Activated CD8-positive, alpha-beta memory T cell treated with anti-CD3 and anti-CD28 coated beads, Interleukin-2, amount 10 ng/mL, durations not matched to agents 7 days and 5 days (primary cell): ENCODE data around the gene APOF. TPM values are rescaled to one million over a fixed set of nuclear protein-coding genes. Genes with fewer than 3 reads are reported as not detected.
"Not testable (repeated sequence)": the region's sequence is repeated elsewhere in the genome, so short reads cannot be mapped to it uniquely, and the experiment has no call there.

Source experiments
- ATAC-seq: fragments of 150-1000 bp; cut with Tn5 transposase; one replicate; pipeline ENCODE4 v1.10.0; 2021; ENCODE audit warnings: moderate library complexity
- CTCF ChIA-PET: fragments of 350-600 bp; sonication (Branson Sonifier 250); formaldehyde crosslinking; loops from one replicate; lab custom pipeline; 2021; ENCODE audit warnings: antibody characterized with exemption; lab: Charles Lee
- DNase-seq: peaks from one replicate; pipeline ENCODE4 v3.0.0-alpha.2; 2020
- H3K27ac Mint-ChIP-seq: one replicate; pipeline ENCODE4 v1.8.0; 2021; ENCODE audit warnings: mild to moderate bottlenecking, mixed read lengths
- H3K27me3 Mint-ChIP-seq: one replicate; pipeline ENCODE4 v1.8.0; 2021; ENCODE audit warnings: mixed read lengths
- H3K36me3 Mint-ChIP-seq: one replicate; pipeline ENCODE4 v1.8.0; 2021; ENCODE audit warnings: mild to moderate bottlenecking, mixed read lengths
- H3K4me1 Mint-ChIP-seq: one replicate; pipeline ENCODE4 v1.8.0; 2021; ENCODE audit warnings: mixed read lengths
- H3K4me3 Mint-ChIP-seq: one replicate; pipeline ENCODE4 v1.8.0; 2021; ENCODE audit warnings: mild to moderate bottlenecking, moderate library complexity, mixed read lengths
- H3K9me3 Mint-ChIP-seq: one replicate; pipeline ENCODE4 v1.8.0; 2022; ENCODE audit warnings: low read depth, mixed read lengths
- total RNA-seq, 2 experiments: library from RNA; stranded (reverse); gene quantifications; one replicate each; pipeline ENCODE4 v1.2.3, GENCODE V29; 2021

The APOF gene
- total RNA-seq, 2 experiments from 2014 or later, result not detected

- H3K27me3 Mint-ChIP-seq, H3K4me3 Mint-ChIP-seq, H3K9me3 Mint-ChIP-seq, H3K36me3 Mint-ChIP-seq, H3K27ac Mint-ChIP-seq, DNase-seq, ATAC-seq: not testable (repeated sequence)
- CTCF ChIA-PET, result interaction anchor here (0.7 to 2.8 kb wide), 3 partner anchors 11 to 1050 kb away, joined by 3 to 8 read pairs (median 4); partner anchors contain the start of gene CNPY2
- peaks cover 59% of the 10 kb centered on the region for H3K4me1 Mint-ChIP-seq
These were observed 27.1 kb downstream of the APOF start for GRCh38 chr12:56335527-56335926.

- peaks cover 48% of the 10 kb centered on the region for H3K4me1 Mint-ChIP-seq
- CTCF ChIA-PET, result interaction anchor here (0.7 to 2.8 kb wide), 5 partner anchors 19 to 302 kb away, joined by 3 to 8 read pairs (median 3); partner anchors contain the start of genes CNPY2, CS, STAT2 and TIMELESS
These were observed 28.2 kb downstream of the APOF start for GRCh38 chr12:56334490-56334793.

GRCh38 chr12:56333679-56334489 lies 28.8 kb downstream of the APOF start, which contains the start of gene PAN2:
TSS of gene PAN2 (minus strand) at chr12:56334000. CDS start at chr12:56333094, 906 bp downstream.
- Mint-ChIP-seq H3K4me3 (peak within 1 kb of the TSS; percentile 89), H3K27ac (peak within 1 kb of the TSS; percentile 96), H3K27me3 (no peaks in the 10 kb centered on the region), H3K36me3 (peaks cover 2% of the 10 kb centered on the region), H3K4me1 (peaks cover 43% of the 10 kb centered on the region), H3K9me3 (no peaks in the 10 kb centered on the region)
- CTCF ChIA-PET, result interaction anchor here (0.6 to 2.8 kb wide), 10 partner anchors 10 to 303 kb away, joined by 3 to 9 read pairs (median 4); partner anchors contain the start of genes CNPY2, CS, RNF41 and RPL41
- ATAC-seq (peak; percentile 96), DNase-seq (peak; percentile 97)

More at GRCh38 chr12:56334490-56334793, 28.2 kb downstream of the APOF start:
- Mint-ChIP-seq H3K27me3 (no peaks in the 10 kb centered on the region), H3K36me3 (peaks cover 2% of the 10 kb centered on the region), H3K4me3 (peak overlapping the region; percentile 89), H3K27ac (peak overlapping the region; percentile 96), H3K9me3 (no peaks in the 10 kb centered on the region)
- no peak for DNase-seq
- no peak for ATAC-seq

- Mint-ChIP-seq H3K36me3 (no peaks in the 10 kb centered on the region), H3K4me1 (peaks cover 36% of the 10 kb centered on the region), H3K4me3 (peak overlapping the region; percentile 89), H3K9me3 (no peaks in the 10 kb centered on the region), H3K27ac (peak overlapping the region; percentile 96), H3K27me3 (no peaks in the 10 kb centered on the region)
- CTCF ChIA-PET, result interaction anchor here (0.6 to 2.8 kb wide), 10 partner anchors 11 to 303 kb away, joined by 3 to 9 read pairs (median 4); partner anchors contain the start of genes CNPY2, CS, RNF41 and RPL41
- ATAC-seq (no peak), DNase-seq (no peak)
These were observed 29.4 kb downstream of the APOF start for GRCh38 chr12:56333197-56333678.

- Mint-ChIP-seq H3K27ac (peak overlapping the region; percentile 96), H3K4me3 (peak overlapping the region; percentile 89), H3K4me1 (peaks cover 31% of the 10 kb centered on the region), H3K36me3 (no peaks in the 10 kb centered on the region), H3K9me3 (no peaks in the 10 kb centered on the region), H3K27me3 (no peaks in the 10 kb centered on the region)
- no peak for DNase-seq
- CTCF ChIA-PET, result interaction anchor here (0.7 to 2.8 kb wide), 8 partner anchors 11 to 1447 kb away, joined by 3 to 9 read pairs (median 5); partner anchors contain the start of genes CNPY2, CS, RNF41 and STAT2
- no peak for ATAC-seq
These were observed 30.0 kb downstream of the APOF start for GRCh38 chr12:56332512-56333196.

GRCh38 chr12:56330936-56331490 lies 31.6 kb downstream of the APOF start:
- ATAC-seq, result no peak
- peaks cover 21% of the 10 kb centered on the region for H3K4me1 Mint-ChIP-seq
- DNase-seq, result no peak
- H3K36me3 Mint-ChIP-seq, result peaks cover under 1% of the 10 kb centered on the region
- H3K9me3 Mint-ChIP-seq, result no peaks in the 10 kb centered on the region
- H3K27ac Mint-ChIP-seq, result no peak overlapping the region
- CTCF ChIA-PET, result interaction anchor here (0.7 to 1.3 kb wide), 2 partner anchors 15 to 125 kb away, joined by 3 to 4 read pairs; partner anchors contain the start of gene CNPY2
- H3K27me3 Mint-ChIP-seq, result no peaks in the 10 kb centered on the region
- no peak overlapping the region for H3K4me3 Mint-ChIP-seq

- H3K4me1 Mint-ChIP-seq, result peaks cover 12% of the 10 kb centered on the region
- H3K4me3 Mint-ChIP-seq, result no peak overlapping the region
- no peak overlapping the region for H3K27ac Mint-ChIP-seq
- H3K27me3 Mint-ChIP-seq, result no peaks in the 10 kb centered on the region
- CTCF ChIA-PET, result no interaction called here
- DNase-seq (no peak), ATAC-seq (no peak)
- peaks cover 24% of the 10 kb centered on the region for H3K36me3 Mint-ChIP-seq
- no peaks in the 10 kb centered on the region for H3K9me3 Mint-ChIP-seq
These were observed 36.1 kb downstream of the APOF start for GRCh38 chr12:56326533-56326932.

- H3K36me3 Mint-ChIP-seq, result peaks cover 24% of the 10 kb centered on the region
- DNase-seq (no peak), ATAC-seq (no peak)
- no peaks in the 10 kb centered on the region for H3K9me3 Mint-ChIP-seq
- peaks cover 9% of the 10 kb centered on the region for H3K4me1 Mint-ChIP-seq
- no peak overlapping the region for H3K27ac Mint-ChIP-seq
- CTCF ChIA-PET, result interaction anchor here (1.3 kb wide), 1 partner anchor 10 kb away, joined by 3 read pairs; the partner anchor contains the start of gene CNPY2
- H3K27me3 Mint-ChIP-seq, result no peaks in the 10 kb centered on the region
- no peak overlapping the region for H3K4me3 Mint-ChIP-seq
These were observed 36.5 kb downstream of the APOF start for GRCh38 chr12:56326126-56326525.

GRCh38 chr12:56324206-56324605 lies 38.5 kb downstream of the APOF start:
- ATAC-seq (no peak), DNase-seq (no peak)
- CTCF ChIA-PET, result no interaction called here
- Mint-ChIP-seq H3K27ac (no peak overlapping the region), H3K27me3 (no peaks in the 10 kb centered on the region), H3K4me1 (peaks cover 8% of the 10 kb centered on the region), H3K4me3 (no peak overlapping the region), H3K36me3 (peaks cover 28% of the 10 kb centered on the region), H3K9me3 (no peaks in the 10 kb centered on the region)

GRCh38 chr12:56321610-56322009 lies 41.0 kb downstream of the APOF start:
- Mint-ChIP-seq H3K36me3 (peaks cover 33% of the 10 kb centered on the region), H3K4me1 (peaks cover 15% of the 10 kb centered on the region)
- DNase-seq, H3K9me3 Mint-ChIP-seq, H3K4me3 Mint-ChIP-seq, H3K27me3 Mint-ChIP-seq, ATAC-seq, H3K27ac Mint-ChIP-seq: not testable (repeated sequence)
- CTCF ChIA-PET, result interaction anchor here (0.7 to 1.4 kb wide), 3 partner anchors 21 to 125 kb away, joined by 3 read pairs; no protein-coding TSS in a partner anchor

GRCh38 chr12:56321027-56321426 lies 41.6 kb downstream of the APOF start:
- no peak for ATAC-seq
- no peaks in the 10 kb centered on the region for H3K9me3 Mint-ChIP-seq
- H3K27me3 Mint-ChIP-seq, result no peaks in the 10 kb centered on the region
- H3K27ac Mint-ChIP-seq, result no peak overlapping the region
- peaks cover 33% of the 10 kb centered on the region for H3K36me3 Mint-ChIP-seq
- no peak for DNase-seq
- H3K4me3 Mint-ChIP-seq, result no peak overlapping the region
- H3K4me1 Mint-ChIP-seq, result peaks cover 18% of the 10 kb centered on the region
- CTCF ChIA-PET, result interaction anchor here (0.7 to 1.4 kb wide), 3 partner anchors 21 to 124 kb away, joined by 3 read pairs; no protein-coding TSS in a partner anchor

GRCh38 chr12:56317675-56318074 lies 45.0 kb downstream of the APOF start:
- ATAC-seq, result no peak
- Mint-ChIP-seq H3K27ac (peak overlapping the region; percentile 26), H3K27me3 (no peaks in the 10 kb centered on the region), H3K36me3 (peaks cover 20% of the 10 kb centered on the region), H3K4me1 (peaks cover 20% of the 10 kb centered on the region), H3K9me3 (no peaks in the 10 kb centered on the region), H3K4me3 (no peak overlapping the region)
- no peak for DNase-seq
- CTCF ChIA-PET, result interaction anchor here (0.6 to 3.2 kb wide), 2 partner anchors 31 to 146 kb away, joined by 3 to 17 read pairs; no protein-coding TSS in a partner anchor
